ENCODE measurements around the gene SELENOM. TPM values are rescaled to one million over a fixed set of nuclear protein-coding genes. Genes with fewer than 3 reads are reported as not detected.

Gene SELENOM
- total and polyA plus RNA-seq, 2 donors (not counting 1 experiment from before 2014, with no cell fraction given), result 23.6 to 43.3 TPM

DNA sequence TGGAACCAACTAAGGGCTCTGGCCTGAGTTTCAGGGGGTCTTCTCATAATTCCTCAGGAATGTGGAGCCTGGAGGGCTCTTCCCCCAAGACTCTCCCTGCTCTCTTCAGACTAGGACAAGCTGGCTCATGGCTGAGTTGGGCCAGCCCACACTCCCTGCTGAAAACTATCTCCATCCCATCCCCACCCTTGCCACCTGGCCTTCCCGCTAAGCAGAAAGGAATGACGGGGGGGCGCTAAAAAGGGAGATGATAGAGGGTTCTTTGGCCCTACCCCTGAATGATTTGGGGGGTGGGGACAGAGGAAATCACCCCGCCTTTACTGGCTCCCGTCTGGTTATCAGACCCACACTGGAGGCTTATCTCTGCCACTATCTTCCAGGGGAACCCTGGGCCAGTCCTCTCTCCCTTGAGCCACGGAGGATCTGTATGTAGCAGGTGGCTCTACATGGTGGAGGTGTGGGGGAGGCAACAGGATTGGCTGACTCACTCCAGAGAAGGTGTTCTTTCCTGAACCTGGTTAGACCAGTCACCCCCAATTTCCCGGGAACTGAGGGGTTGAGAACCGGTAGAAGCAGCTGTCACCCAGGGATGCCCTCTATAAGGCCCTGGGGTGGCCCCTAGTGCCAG, 20.6 kb downstream of the SELENOM start:
- no peaks in the 10 kb centered on the region for H3K9me3 Mint-ChIP-seq (ENCODE audit: insufficient read depth)
- DNase-seq (no peak), ATAC-seq (ENCODE audit: low read depth) (no peak)
- Histone ChIP-seq H3K36me3 (replicated peaks in 1 of 2; ENCODE audit: control extremely low read depth in 1 of 2, control insufficient read depth in 1 of 2, extremely low read depth in 1 of 2, insufficient read depth in 2 of 2, low read length in 1 of 2) (no peaks in the 10 kb centered on the region), H2AFZ (ENCODE audit: insufficient read depth, low read depth, low read length, poor library complexity, severe bottlenecking) (no peak overlapping the region), H3K79me2 (ENCODE audit: control insufficient read depth, insufficient read depth, low read length) (peaks cover 4% of the 10 kb centered on the region), H3K9ac (ENCODE audit: low read length) (no peak overlapping the region), H3K27me3 (replicated peaks in 1 of 4; ENCODE audit: control extremely low read depth in 1 of 4, control insufficient read depth in 3 of 4, insufficient read depth in 4 of 4, low read length in 3 of 4) (no peaks in the 10 kb centered on the region), H3K4me2 (replicated peaks; ENCODE audit: low read depth, low read length, poor library complexity, severe bottlenecking) (no peak overlapping the region), H3K4me1 (ENCODE audit: control insufficient read depth in 2 of 2, insufficient read depth in 2 of 2, low read length in 2 of 2) (peaks cover 27 to 64% of the 10 kb centered on the region in 2 donors), H3K9me3 (ENCODE audit: control extremely low read depth in 1 of 3, control insufficient read depth in 2 of 3, insufficient read depth in 1 of 3, low read length in 2 of 3) (no peaks in the 10 kb centered on the region), H3K4me3 (ENCODE audit: control extremely low read depth in 1 of 5, extremely low read depth in 1 of 5, insufficient read depth in 1 of 5, low read depth in 2 of 5, low read length in 4 of 5) (no peak overlapping the region), H4K20me1 (ENCODE audit: control insufficient read depth, insufficient read depth, low read length, poor library complexity, severe bottlenecking) (no peaks in the 10 kb centered on the region), H3K27ac (ENCODE audit: low read length in 2 of 2) (no peak overlapping the region)
- TF ChIP-seq EZH2 (IDR thresholded peaks at IDR 0.05; ENCODE audit: borderline replicate concordance, insufficient read depth, low read depth, low read length, poor library complexity, severe bottlenecking) (no peak), CTCF (IDR thresholded peaks at IDR 0.05) (no peak)
- H3K4me3 Mint-ChIP-seq, result no peak overlapping the region
- CTCF ChIA-PET, result interaction anchor here (0.5 to 1.8 kb wide), 6 partner anchors 9 to 187 kb away, joined by 3 to 5 read pairs (median 4); partner anchors contain the start of gene SELENOM
- peak overlapping the region; percentile 50 for H3K27ac Mint-ChIP-seq
- peaks cover 39% of the 10 kb centered on the region for H3K4me1 Mint-ChIP-seq
- H3K27me3 Mint-ChIP-seq, result no peaks in the 10 kb centered on the region
- POLR2A ChIA-PET, result no interaction called here
- intact Hi-C loops (cut with micrococcal nuclease), result loop anchor here (5.0 kb wide), 1 partner anchor 325 kb away; no protein-coding TSS in a partner anchor
- 92% methylated on average over 4 of the region's 8 CpGs for WGBS (ENCODE audit: insufficient coverage)

GRCh38 chr22:31085928-31086327, 21.4 kb downstream of the SELENOM start:
- ATAC-seq (ENCODE audit: low read depth) (no peak), DNase-seq (no peak)
- Mint-ChIP-seq H3K9me3 (ENCODE audit: insufficient read depth) (no peaks in the 10 kb centered on the region), H3K4me3 (peak overlapping the region; percentile 92), H3K27me3 (no peaks in the 10 kb centered on the region), H3K27ac (peak overlapping the region; percentile 84), H3K4me1 (peaks cover 43% of the 10 kb centered on the region)
- WGBS (ENCODE audit: insufficient coverage), result 93% methylated on average over 3 of the region's 3 CpGs
- CTCF ChIA-PET, result interaction anchor here (1.6 to 2.0 kb wide), 5 partner anchors 16 to 452 kb away, joined by 3 to 18 read pairs (median 11); partner anchors contain the start of genes MORC2, SELENOM and TUG1
- intact Hi-C loops (cut with micrococcal nuclease), result loop anchor here (1.0 to 5.0 kb wide), 7 partner anchors 74 to 493 kb away; partner anchors contain the start of genes LIMK2, RNF185 and TUG1
- Histone ChIP-seq H3K9me3 (ENCODE audit: control extremely low read depth in 1 of 3, control insufficient read depth in 2 of 3, insufficient read depth in 1 of 3, low read length in 2 of 3) (no peaks in the 10 kb centered on the region), H4K20me1 (ENCODE audit: control insufficient read depth, insufficient read depth, low read length, poor library complexity, severe bottlenecking) (no peaks in the 10 kb centered on the region), H3K36me3 (replicated peaks in 1 of 2; ENCODE audit: control extremely low read depth in 1 of 2, control insufficient read depth in 1 of 2, extremely low read depth in 1 of 2, insufficient read depth in 2 of 2, low read length in 1 of 2) (no peaks in the 10 kb centered on the region), H2AFZ (ENCODE audit: insufficient read depth, low read depth, low read length, poor library complexity, severe bottlenecking) (peak overlapping the region; percentile 98), H3K4me3 (ENCODE audit: control extremely low read depth in 1 of 5, extremely low read depth in 1 of 5, insufficient read depth in 1 of 5, low read depth in 2 of 5, low read length in 4 of 5) (no peak overlapping the region), H3K9ac (ENCODE audit: low read length) (no peak overlapping the region), H3K4me2 (replicated peaks; ENCODE audit: low read depth, low read length, poor library complexity, severe bottlenecking) (peak overlapping the region; percentile 90), H3K79me2 (ENCODE audit: control insufficient read depth, insufficient read depth, low read length) (peaks cover 4% of the 10 kb centered on the region), H3K27me3 (replicated peaks in 1 of 4; ENCODE audit: control extremely low read depth in 1 of 4, control insufficient read depth in 3 of 4, insufficient read depth in 4 of 4, low read length in 3 of 4) (no peaks in the 10 kb centered on the region), H3K27ac (ENCODE audit: low read length in 2 of 2) (peak overlapping the region in 1 of 2 donors; percentile 91), H3K4me1 (ENCODE audit: control insufficient read depth in 2 of 2, insufficient read depth in 2 of 2, low read length in 2 of 2) (peaks cover 32 to 67% of the 10 kb centered on the region in 2 donors)
- POLR2A ChIA-PET, result interaction anchor here (0.6 kb wide), 1 partner anchor 19 kb away, joined by 3 read pairs; no protein-coding TSS in a partner anchor
- no peak for TF ChIP-seq EZH2 (IDR thresholded peaks at IDR 0.05; ENCODE audit: borderline replicate concordance, insufficient read depth, low read depth, low read length, poor library complexity, severe bottlenecking)
- no peak for TF ChIP-seq CTCF (IDR thresholded peaks at IDR 0.05)
